H9 (cell line): ENCODE results near the gene TIAM2. TPM values are rescaled to one million over a fixed set of nuclear protein-coding genes. Genes with fewer than 3 reads are reported as not detected.

Experiments
- DNase-seq: peaks from one replicate; pipeline ENCODE4 v3.0.0-alpha.2; 2017
- H2AFZ ChIP-seq: one replicate; pipeline ENCODE4 v1.6.1; 2013; ENCODE audit warnings: mild to moderate bottlenecking, low read length, control low read depth, moderate library complexity
- H2AK5ac ChIP-seq: 2 replicates; pipeline ENCODE4 v1.6.1; 2013; ENCODE audit warnings: low read length, control low read depth, mixed read lengths; ENCODE audit not compliant: insufficient read length
- H2BK120ac ChIP-seq: one replicate; pipeline ENCODE4 v1.6.1; 2013; ENCODE audit warnings: low read depth, mild to moderate bottlenecking, low read length, control low read depth, inconsistent platforms; ENCODE audit not compliant: poor library complexity, severe bottlenecking
- H2BK12ac ChIP-seq: 2 replicates; pipeline ENCODE4 v1.6.1; 2013; ENCODE audit warnings: low read length, control low read depth, mixed read lengths, low read depth; ENCODE audit not compliant: insufficient read length
- H2BK15ac ChIP-seq: 2 replicates; pipeline ENCODE4 v1.6.1; 2013; ENCODE audit warnings: low read depth, low read length, control low read depth
- H2BK20ac ChIP-seq: one replicate; pipeline ENCODE4 v1.6.1; 2013; ENCODE audit warnings: low read depth, mild to moderate bottlenecking, low read length, control low read depth, inconsistent platforms; ENCODE audit not compliant: poor library complexity, severe bottlenecking
- H2BK5ac ChIP-seq: 2 replicates; pipeline ENCODE4 v1.6.1; 2013; ENCODE audit warnings: low read length, control low read depth, mixed read lengths; ENCODE audit not compliant: insufficient read length
- H3K14ac ChIP-seq: 2 replicates; pipeline ENCODE4 v1.6.1; 2013; ENCODE audit warnings: low read length, control low read depth; ENCODE audit not compliant: insufficient read depth
- H3K18ac ChIP-seq: 2 replicates; pipeline ENCODE4 v1.6.1; 2013; ENCODE audit warnings: low read depth, mild to moderate bottlenecking, mixed read lengths, low read length, control low read depth; ENCODE audit not compliant: insufficient read length
- H3K23ac ChIP-seq: 2 replicates; pipeline ENCODE4 v1.6.1; 2013; ENCODE audit warnings: low read length, control low read depth, mixed read lengths, low read depth; ENCODE audit not compliant: insufficient read length
- H3K23me2 ChIP-seq: 2 replicates; pipeline ENCODE4 v1.6.1; 2013; ENCODE audit warnings: low read depth, mild to moderate bottlenecking, mixed read lengths, low read length, control low read depth; ENCODE audit not compliant: insufficient read length, poor library complexity, severe bottlenecking
- H3K27ac ChIP-seq: 2 replicates; pipeline ENCODE4 v1.5.1; 2013; ENCODE audit warnings: low read length, control low read depth, mixed read lengths, low read depth; ENCODE audit not compliant: insufficient read length
- H3K27me3 ChIP-seq: 2 replicates; pipeline ENCODE4 v1.6.1; 2013; ENCODE audit warnings: low read length, control low read depth, inconsistent platforms; ENCODE audit not compliant: insufficient read depth
- H3K4ac ChIP-seq: 2 replicates; pipeline ENCODE4 v1.6.1; 2013; ENCODE audit warnings: low read depth, mild to moderate bottlenecking, control low read depth, inconsistent platforms, low read length, moderate library complexity
- H3K4me1 ChIP-seq: 2 replicates; pipeline ENCODE4 v1.6.1; 2013; ENCODE audit warnings: low read length, control low read depth, inconsistent platforms; ENCODE audit not compliant: insufficient read depth
- H3K4me2 ChIP-seq: 2 replicates; pipeline ENCODE4 v1.6.1; 2013; ENCODE audit warnings: low read length, control low read depth, mixed read lengths; ENCODE audit not compliant: insufficient read length, insufficient read depth
- H3K56ac ChIP-seq: 2 replicates; pipeline ENCODE4 v1.6.1; 2013; ENCODE audit warnings: low read depth, mild to moderate bottlenecking, mixed read lengths, low read length, control low read depth; ENCODE audit not compliant: insufficient read length
- H3K79me1 ChIP-seq: 2 replicates; pipeline ENCODE4 v1.6.1; 2013; ENCODE audit warnings: low read depth, mild to moderate bottlenecking, moderate library complexity, low read length, control low read depth, inconsistent platforms; ENCODE audit not compliant: insufficient read depth, poor library complexity, severe bottlenecking
- H3K79me2 ChIP-seq: 2 replicates; pipeline ENCODE4 v1.6.1; 2013; ENCODE audit warnings: low read length, control low read depth, inconsistent platforms; ENCODE audit not compliant: insufficient read depth
- H3K9ac ChIP-seq: 2 replicates; pipeline ENCODE4 v1.6.1; 2013; ENCODE audit warnings: low read length, control low read depth, mixed read lengths; ENCODE audit not compliant: insufficient read length; ENCODE audit errors: extremely low read depth
- H3K9me3 ChIP-seq: one replicate; pipeline ENCODE4 v1.6.1; 2013; ENCODE audit warnings: low read depth, low read length, inconsistent platforms; ENCODE audit not compliant: control insufficient read depth
- H3T11ph ChIP-seq: one replicate; pipeline ENCODE4 v1.6.1; 2013; ENCODE audit warnings: mild to moderate bottlenecking, low read length, control low read depth, inconsistent platforms
- H4K20me1 ChIP-seq: one replicate; pipeline ENCODE4 v1.6.1; 2013; ENCODE audit not compliant: control insufficient read depth, insufficient read length, insufficient read depth
- H4K5ac ChIP-seq: 2 replicates; pipeline ENCODE4 v1.6.1; 2013; ENCODE audit warnings: low read depth, mild to moderate bottlenecking, mixed read lengths, low read length, control low read depth; ENCODE audit not compliant: insufficient read length
- H4K8ac ChIP-seq: replicated peaks from 2 replicates; pipeline ENCODE4 v1.6.1; 2013; ENCODE audit warnings: low read length, control low read depth, mixed read lengths, low read depth; ENCODE audit not compliant: insufficient read length
- H4K91ac ChIP-seq: 2 replicates; pipeline ENCODE4 v1.6.1; 2013; ENCODE audit warnings: low read depth, mild to moderate bottlenecking, moderate library complexity, mixed read lengths, low read length, control low read depth; ENCODE audit not compliant: insufficient read length
- H3K27ac Mint-ChIP-seq, 3 experiments: 2 replicates in 2 of 3; 3 replicates in 1 of 3; pipeline ENCODE4 v1.8.0; 2020 to 2021; ENCODE audit warnings: mixed read lengths in 3 of 3, mild to moderate bottlenecking in 1 of 3, moderate library complexity in 1 of 3
- H3K27me3 Mint-ChIP-seq: 2 replicates; pipeline ENCODE4 v1.8.0; 2021; ENCODE audit warnings: low read depth, mild to moderate bottlenecking, moderate library complexity, mixed read lengths
- H3K36me3 Mint-ChIP-seq, 3 experiments: 2 replicates in 2 of 3; 3 replicates in 1 of 3; pipeline ENCODE4 v1.8.0; 2020 to 2021; ENCODE audit warnings: low read depth in 3 of 3, mixed read lengths in 3 of 3; ENCODE audit not compliant: insufficient read depth in 1 of 3
- H3K4me1 Mint-ChIP-seq, 2 experiments: 2 replicates each; pipeline ENCODE4 v1.8.0; 2020; ENCODE audit warnings: mixed read lengths in 2 of 2
- H3K4me3 Mint-ChIP-seq, 2 experiments: 2 replicates in 1 of 2; 3 replicates in 1 of 2; pipeline ENCODE4 v1.8.0; 2020 to 2021; ENCODE audit warnings: mild to moderate bottlenecking in 2 of 2, mixed read lengths in 2 of 2, moderate library complexity in 1 of 2
- H3K9me3 Mint-ChIP-seq, 2 experiments: 2 replicates in 1 of 2; 3 replicates in 1 of 2; pipeline ENCODE4 v1.8.0; 2020; ENCODE audit warnings: mild to moderate bottlenecking in 2 of 2, mixed read lengths in 2 of 2, moderate library complexity in 1 of 2
- CTCF ChIP-seq: fragments of 200-600 bp; sonication (generic); conservative IDR thresholded peaks from 3 replicates; pipeline ENCODE4 v1.8.0; 2021; ENCODE audit warnings: antibody characterized with exemption, mild to moderate bottlenecking
- WGBS: extraction: QIAGEN DNeasy Blood & Tissue Kit; methylation state at CpG from one replicate; pipeline ENCODE4 v1.1.7; 2013; ENCODE audit warnings: missing lambda C conversion rate, low lambda C conversion rate, mixed read lengths; ENCODE audit not compliant: insufficient read length; ENCODE audit errors: extremely low coverage; 5-methylcytosine and 5-hydroxymethylcytosine counted together
- total RNA-seq: library from RNA; stranded (reverse); gene quantifications from 2 replicates; pipeline ENCODE4 v1.2.1, GENCODE V29; 2021

The TIAM2 gene
- total RNA-seq, 1 experiment from 2014 or later, result 6.3 TPM

GRCh38 chr6:155093430-155093829, 98.3 kb downstream of the TIAM2 start:
- Histone ChIP-seq H2AK5ac (no peak overlapping the region), H3K4me2 (no peak overlapping the region), H4K8ac (no peak overlapping the region), H3K18ac (no peak overlapping the region), H4K91ac (no peak overlapping the region), H3K4ac (no peak overlapping the region), H2AFZ (no peak overlapping the region), H3K4me1 (no peaks in the 10 kb centered on the region), H4K5ac (no peak overlapping the region), H3K9ac (no peak overlapping the region), H3K14ac (no peak overlapping the region), H3K56ac (no peak overlapping the region), H3K27me3 (no peaks in the 10 kb centered on the region), H3K79me1 (no peaks in the 10 kb centered on the region), H2BK120ac (no peak overlapping the region), H3K79me2 (no peaks in the 10 kb centered on the region), H3K9me3 (no peaks in the 10 kb centered on the region), H4K20me1 (no peaks in the 10 kb centered on the region), H3K23ac (no peak overlapping the region), H3T11ph (no peak overlapping the region), H3K27ac (no peak overlapping the region), H2BK20ac (no peak overlapping the region), H2BK15ac (no peak overlapping the region), H3K23me2 (no peaks in the 10 kb centered on the region), H2BK12ac (no peak overlapping the region), H2BK5ac (no peak overlapping the region)
- H3K27me3 Mint-ChIP-seq, result no peaks in the 10 kb centered on the region; the same call in 1 of the 2 replicates
- H3K4me1 Mint-ChIP-seq, result peaks cover 3 to 4% of the 10 kb centered on the region in 2 experiments; a peak in 2 of 4 replicates
- peaks cover 8 to 20% (median 11%) of the 10 kb centered on the region in 3 experiments; a peak in 5 of 7 replicates for H3K36me3 Mint-ChIP-seq
- no CpG with 5 or more reads among the region's 7 CpGs for WGBS
- H3K9me3 Mint-ChIP-seq, result peaks cover 6% of the 10 kb centered on the region in 2 experiments
- peak; percentile 22; the same call in 1 of the 3 replicates for TF ChIP-seq CTCF
- DNase-seq, result no peak
- H3K4me3 Mint-ChIP-seq, result no peak overlapping the region
- peak overlapping the region in 1 of 3 experiments; percentile 7; a peak in 1 of 7 replicates for H3K27ac Mint-ChIP-seq
